Femur (tissue), 1 donor: ENCODE data around the gene EDIL3.
A peak's percentile ranks its signal among the peaks of the same experiment; 100 is the strongest.

ENCODE experiments used
- DNase-seq: peaks from one replicate; pipeline ENCODE4 v3.0.0-alpha.2; 2017

EDIL3 gene

GRCh38 chr5:83937837-83938236 lies 446.8 kb downstream of the EDIL3 start:
- no peak for DNase-seq

DNA sequence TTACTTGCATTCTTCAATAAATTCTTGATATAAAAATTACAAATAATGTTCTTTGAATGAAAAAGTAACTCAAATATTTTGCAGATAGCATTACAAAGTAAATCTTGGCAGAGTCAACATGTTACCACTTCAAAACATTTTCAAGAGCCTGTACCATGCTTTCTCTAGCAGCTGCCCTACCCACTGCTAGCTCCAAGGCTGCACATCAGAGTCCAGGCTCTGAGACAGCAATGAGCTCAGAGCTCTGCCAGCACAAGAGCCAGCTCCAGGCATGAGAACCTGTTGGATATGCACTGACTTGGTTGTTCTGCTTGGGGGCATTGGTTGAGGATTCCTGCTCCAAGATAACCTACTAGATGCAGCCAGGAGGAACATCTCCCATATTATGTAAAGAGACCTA lies 452.7 kb downstream of the EDIL3 start:
- no peak for DNase-seq

- DNase-seq, result peak; percentile 65
Observed at GRCh38 chr5:83927140-83927733, 457.4 kb downstream of the EDIL3 start.

DNA sequence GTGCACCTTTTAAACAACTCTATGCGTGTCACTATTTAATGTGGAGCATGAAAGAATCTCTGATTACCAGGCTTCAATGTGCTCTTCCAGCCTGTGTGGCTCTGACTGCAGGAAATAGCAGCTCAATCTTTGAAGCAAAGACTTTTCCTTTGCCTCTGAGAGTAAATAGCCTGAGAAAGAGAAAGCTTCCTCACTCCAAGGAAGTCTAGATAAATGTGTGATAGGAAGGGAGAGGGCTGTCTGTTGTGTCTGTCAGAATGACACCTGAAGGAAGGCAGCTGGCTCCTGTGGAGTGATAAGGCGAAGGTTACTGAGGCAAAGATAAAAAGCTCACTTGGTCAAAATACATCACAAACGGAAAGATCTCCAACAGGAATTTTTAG lies 458.7 kb downstream of the EDIL3 start:
- no peak for DNase-seq

DNA sequence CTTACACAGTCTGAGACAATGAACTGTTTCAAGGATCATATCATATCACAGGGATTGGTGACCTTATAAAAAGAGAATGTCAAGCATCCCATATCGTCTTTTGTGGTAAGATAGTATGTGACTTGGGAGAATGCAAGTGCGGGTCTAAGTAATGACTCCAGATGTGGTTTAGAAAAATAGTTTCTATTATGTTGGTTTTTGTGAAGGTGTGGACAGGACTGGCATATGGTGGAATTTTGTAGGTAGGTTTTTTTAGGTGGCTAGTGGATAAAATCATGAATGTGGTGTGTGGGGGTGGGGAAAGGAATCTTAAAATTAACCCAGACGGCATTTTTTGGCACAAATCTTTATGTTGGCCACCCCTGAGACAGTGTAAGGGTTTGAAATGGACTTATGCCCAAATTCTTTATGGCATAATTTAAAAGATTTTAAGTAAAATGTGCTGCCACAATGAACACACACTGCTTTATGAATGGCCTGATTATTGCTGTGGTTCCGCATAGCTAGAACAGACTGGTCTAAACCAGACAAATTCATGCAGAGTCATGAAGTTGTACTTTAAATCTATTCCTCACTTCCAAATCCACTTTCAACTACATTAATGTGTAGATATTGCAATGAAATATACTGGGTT lies 459.2 kb downstream of the EDIL3 start:
- no peak for DNase-seq

DNA sequence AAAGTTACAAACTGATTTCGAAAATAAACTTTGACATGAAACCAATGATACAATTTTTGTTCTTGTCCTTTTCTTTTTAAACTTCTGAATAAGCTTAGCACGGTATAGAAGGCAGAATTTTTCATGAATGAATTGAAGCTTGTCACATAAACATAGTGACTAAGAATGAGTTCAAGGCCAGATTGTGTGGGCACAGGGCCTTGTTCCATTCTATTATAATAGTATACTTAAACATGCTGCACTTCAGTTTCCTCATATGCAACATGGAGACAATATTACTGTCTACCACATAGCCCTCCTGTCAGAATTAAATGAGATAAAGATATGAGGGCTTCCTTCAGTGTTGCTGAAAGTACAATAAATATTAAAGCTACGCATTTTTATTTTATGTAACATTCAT lies 459.8 kb downstream of the EDIL3 start:
- no peak for DNase-seq

DNA sequence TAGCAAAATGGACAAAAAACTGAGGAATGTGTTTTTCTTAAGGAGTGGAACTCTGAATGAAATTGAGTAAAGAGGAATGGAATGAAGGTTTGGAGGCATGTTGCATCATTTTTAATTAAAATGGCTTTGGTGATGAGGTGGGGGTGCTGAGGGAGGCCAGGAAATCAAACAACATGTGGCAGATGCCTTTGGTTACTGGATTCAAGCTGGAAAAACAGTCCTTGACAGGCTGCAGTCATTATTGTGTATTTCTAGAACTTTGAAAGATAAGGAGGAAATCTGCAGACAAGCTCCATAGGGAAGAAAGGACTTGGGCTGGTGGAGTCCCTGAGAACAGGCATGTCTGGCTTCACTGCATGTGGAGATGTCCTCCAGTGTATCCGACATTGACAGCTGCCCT lies 460.5 kb downstream of the EDIL3 start:
- DNase-seq, result no peak

- DNase-seq, result no peak
Observed at GRCh38 chr5:83922699-83923098, 462.0 kb downstream of the EDIL3 start.

- DNase-seq, result no peak
Observed at GRCh38 chr5:83921666-83922193, 462.9 kb downstream of the EDIL3 start.

GRCh38 chr5:83919071-83920041 lies 465.3 kb downstream of the EDIL3 start:
- no peak for DNase-seq

- no peak for DNase-seq
Observed at GRCh38 chr5:83917261-83917908, 467.3 kb downstream of the EDIL3 start.

DNA sequence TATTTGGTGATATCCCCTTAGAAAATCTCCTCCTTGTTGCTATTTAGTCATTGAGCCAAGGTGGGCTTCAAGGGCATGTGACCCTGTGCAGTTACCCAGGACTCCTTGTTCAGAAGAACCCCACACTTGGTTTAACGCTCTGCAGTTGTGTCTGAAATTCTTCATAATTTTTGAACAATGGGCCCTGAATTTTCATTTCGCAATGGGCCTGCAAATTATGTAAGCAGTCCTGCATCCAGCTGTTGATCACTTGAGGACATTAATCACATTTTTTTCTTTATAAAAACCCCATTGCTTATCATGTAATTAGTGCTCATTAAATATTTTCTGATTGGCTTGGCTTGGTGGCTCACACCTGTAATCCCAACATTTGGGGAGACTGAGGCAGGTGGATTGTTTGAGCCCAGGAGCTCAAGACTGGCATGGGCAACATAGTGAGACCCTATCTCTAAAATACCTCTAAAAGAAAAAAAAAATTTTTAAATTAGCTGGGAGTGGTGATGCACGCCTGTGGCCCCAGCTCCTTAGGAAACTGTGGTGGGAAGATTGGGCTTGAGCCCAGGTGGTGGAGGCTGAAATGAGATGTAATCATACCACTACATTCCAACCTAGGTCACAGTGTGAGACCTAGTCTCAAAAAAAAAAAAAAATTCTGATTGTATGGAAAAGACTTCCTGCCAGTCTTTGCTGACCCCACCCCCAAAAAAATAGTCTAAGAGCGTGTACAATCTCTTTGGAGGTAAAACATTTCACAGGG lies 469.8 kb downstream of the EDIL3 start:
- DNase-seq, result no peak

- DNase-seq, result no peak
Observed at GRCh38 chr5:83914199-83914598, 470.5 kb downstream of the EDIL3 start.

- no peak for DNase-seq
Observed at GRCh38 chr5:83913593-83913992, 471.1 kb downstream of the EDIL3 start.

GRCh38 chr5:83911367-83911919 lies 473.2 kb downstream of the EDIL3 start:
- no peak for DNase-seq

DNA sequence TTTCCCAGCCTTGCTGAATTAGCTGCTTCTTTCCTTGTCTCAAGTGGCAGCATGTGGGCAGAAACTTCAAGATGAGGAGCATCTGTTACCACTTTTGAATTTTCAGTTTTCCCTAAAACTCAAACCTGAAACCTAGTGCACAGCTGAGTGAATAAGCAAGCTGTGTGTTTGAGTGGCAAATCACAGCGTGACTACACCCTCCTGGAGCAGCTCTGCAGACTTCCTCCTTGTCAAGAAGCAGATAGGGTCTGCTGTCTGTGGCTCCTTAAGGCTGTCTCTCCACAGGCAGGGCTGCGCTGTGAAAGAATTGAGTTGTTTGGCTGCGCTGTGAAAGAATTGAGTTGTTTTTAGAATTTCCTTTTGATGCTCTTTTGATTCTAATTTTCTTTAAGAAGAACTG lies 484.4 kb downstream of the EDIL3 start:
- no peak for DNase-seq

GRCh38 chr5:83899326-83899970 lies 485.2 kb downstream of the EDIL3 start:
- no peak for DNase-seq

DNA sequence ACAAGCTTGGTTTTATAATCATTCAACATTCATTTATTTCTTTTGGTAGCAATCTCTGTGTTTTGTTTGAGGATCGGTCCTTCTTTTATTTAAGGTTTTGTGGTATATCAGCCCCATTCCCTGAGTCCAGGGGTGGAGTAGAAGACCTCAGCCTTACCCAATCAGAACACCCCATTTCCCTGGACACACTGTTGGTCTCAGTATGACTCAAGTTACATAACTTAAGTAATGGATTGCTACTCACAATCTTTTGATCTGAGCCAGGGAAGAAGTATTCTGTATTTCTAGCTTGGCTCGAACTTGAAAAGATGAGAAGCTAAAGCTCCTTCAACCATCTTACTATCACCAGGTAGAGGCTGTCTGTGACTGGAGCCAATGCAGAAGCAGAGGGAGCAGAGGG lies 488.8 kb downstream of the EDIL3 start:
- DNase-seq, result no peak

- no peak for DNase-seq
Observed at GRCh38 chr5:83891261-83891660, 493.4 kb downstream of the EDIL3 start.
